Ovary (tissue), 3 donors: ENCODE results near the gene FKBP8.

ENCODE experiments used
- CTCF ChIP-seq, 3 donors: fragments of 450-650 bp in 2 of 3; fragments of 200-600 bp in 1 of 3; IDR thresholded peaks; one replicate each; pipeline versions ENCODE4 v1.5.1 to v1.8.0; 2016 to 2022; ENCODE audit warnings: antibody characterized with exemption in 3 of 3, mild to moderate bottlenecking in 1 of 3
- EP300 ChIP-seq: sonication (generic); formaldehyde crosslinking; IDR thresholded peaks from one replicate; pipeline ENCODE4 v1.6.1; 2017; ENCODE audit warnings: antibody characterized with exemption
- POLR2A ChIP-seq: fragments of 450-650 bp; IDR thresholded peaks from one replicate; pipeline ENCODE4 v1.6.1; 2017; ENCODE audit warnings: antibody characterized with exemption, mild to moderate bottlenecking, moderate library complexity
- donor health status: DM: no; HTN: no; CAD: no.

- no peak for TF ChIP-seq CTCF (IDR thresholded peaks at IDR 0.05)
- TF ChIP-seq POLR2A, result no peak
- no peak for TF ChIP-seq EP300
Observed at GRCh38 chr19:18506101-18506930, 37.1 kb downstream of the FKBP8 start.
